K562 (cell line): Measurements from ENCODE around the gene LPAR3. TPM values are rescaled to one million over a fixed set of nuclear protein-coding genes. Genes with fewer than 3 reads are reported as not detected.

ENCODE experiments used
- CBFB ChIP-seq: sonication (generic); formaldehyde crosslinking; IDR thresholded peaks from 2 replicates; pipeline ENCODE4 v1.4.0; 2020; ENCODE audit warnings: mild to moderate bottlenecking, missing genetic modification reagents
- CHD7 ChIP-seq: fragments of 200-600 bp; sonication (generic); IDR thresholded peaks from one replicate; pipeline ENCODE4 v1.6.1; 2012; ENCODE audit warnings: mild to moderate bottlenecking, low read depth, low read length, inconsistent platforms
- E2F1 ChIP-seq: sonication (generic); formaldehyde crosslinking; IDR thresholded peaks from 2 replicates; pipeline ENCODE4 v1.8.1; 2023; ENCODE audit warnings: mild to moderate bottlenecking, missing genetic modification reagents, moderate library complexity
- HDAC2 ChIP-seq: fragments of 450-650 bp; IDR thresholded peaks from 2 replicates; pipeline ENCODE4 v1.6.1; 2016; ENCODE audit warnings: mild to moderate bottlenecking
- JUN ChIP-seq, 2 experiments: sonication (generic) in 1 of 2; formaldehyde crosslinking in 1 of 2; IDR thresholded peaks; 2 replicates each; pipeline versions ENCODE4 v1.6.1 to v1.8.0; 2012 to 2022; ENCODE audit warnings: borderline replicate concordance in 2 of 2, mild to moderate bottlenecking in 2 of 2, improper control_type of control experiment in 1 of 2, low read depth in 1 of 2, low read length in 1 of 2, missing genetic modification reagents in 1 of 2
- MTA2 ChIP-seq: fragments of 450-650 bp; IDR thresholded peaks from 2 replicates; pipeline ENCODE4 v1.6.1; 2016; ENCODE audit warnings: low read depth
- NR0B1 ChIP-seq: fragments of 450-650 bp; IDR thresholded peaks from one replicate; pipeline ENCODE4 v1.6.1; 2018; ENCODE audit warnings: mild to moderate bottlenecking, moderate library complexity; ENCODE audit not compliant: partially characterized antibody
- PRMT5 ChIP-seq: sonication (generic); formaldehyde crosslinking; IDR thresholded peaks from 2 replicates; pipeline ENCODE4 v1.5.0; 2020; ENCODE audit warnings: missing genetic modification reagents
- RBFOX2 ChIP-seq: fragments of 200-400 bp; formaldehyde crosslinking; IDR thresholded peaks from 2 replicates; pipeline ENCODE4 v1.6.1; 2017; ENCODE audit warnings: low read depth, mild to moderate bottlenecking, low read length, moderate library complexity
- ZNF232 ChIP-seq: sonication (generic); formaldehyde crosslinking; IDR thresholded peaks from 2 replicates; pipeline ENCODE4 v1.8.0; 2022; ENCODE audit warnings: mild to moderate bottlenecking, missing genetic modification reagents
- ZNF354B ChIP-seq: fragments of 250-450 bp; sonication (Bioruptor Pico); IDR thresholded peaks from 2 replicates; pipeline ENCODE4 v1.4.0; 2020
- ZNF589 ChIP-seq: fragments of 200-800 bp; sonication (Bioruptor generic); IDR thresholded peaks from 2 replicates; pipeline ENCODE4 v1.6.1; 2016; ENCODE audit warnings: low read depth, missing genetic modification characterization, missing compliant biosample characterization
- polyA plus RNA-seq, 8 experiments: library from polyadenylated mRNA; depleted of rRNA in 4 of 8; stranded (reverse) in 5 of 8; unstranded in 3 of 8; fragments of >200 nt; fragmentation: Nextera tagmentation in 2 of 8; fragmentation: Illumina TruSeq in 1 of 8; extraction: Ambion mirVana in 2 of 8; extraction: Trizol in 1 of 8; gene quantifications; 2 replicates each; pipeline versions ENCODE4 v1.2.1 to v1.2.3, GENCODE V29; 2011 to 2014; ENCODE audit warnings: inconsistent platforms in 1 of 8, missing spikeins in 1 of 8
- total RNA-seq, 7 experiments: library from RNA; depleted of rRNA in 6 of 7; stranded (reverse); fragments of >200 nt in 6 of 7; fragmentation: Illumina TruSeq in 2 of 7; extraction: Trizol in 2 of 7; gene quantifications; 2 replicates each; pipeline versions ENCODE4 v1.2.1 to v1.2.3, GENCODE V29; 2011 to 2021; ENCODE audit warnings: low replicate concordance in 1 of 7

LPAR3 gene
- total and polyA plus RNA-seq, 9 of the 15 experiments (the other 6 are each of a cell fraction or from before 2014, with no cell fraction given), result 0.11 TPM; not detected in 8

GRCh38 chr1:84853741-84854721 is 39.0 kb downstream of the LPAR3 start (continued):
- no peak for TF ChIP-seq CHD7
- no peak for TF ChIP-seq ZNF232 (CRISPR knock-in tag)
- peak; percentile 27; the same call in 1 of the 2 replicates for TF ChIP-seq JUN (IDR thresholded peaks at IDR 0.05; ENCODE audit: borderline replicate concordance, low read depth, low read length)
- TF ChIP-seq JUN (CRISPR knock-in tag; IDR thresholded peaks at IDR 0.05; ENCODE audit: borderline replicate concordance), result no peak
- TF ChIP-seq RBFOX2, result no peak
- TF ChIP-seq MTA2, result no peak
- no peak for TF ChIP-seq CBFB
- TF ChIP-seq HDAC2, result no peak
- no peak for TF ChIP-seq NR0B1
- TF ChIP-seq PRMT5 (CRISPR knock-in tag), result no peak
- no peak for TF ChIP-seq ZNF354B
- no peak for TF ChIP-seq E2F1 (CRISPR knock-in tag)
- peak; percentile 74; the same call in 1 of the 2 replicates for TF ChIP-seq ZNF589
